Measurements from ENCODE around the gene IDH3G. TPM values are rescaled to one million over a fixed set of nuclear protein-coding genes. Genes with fewer than 3 reads are reported as not detected.

IDH3G gene
- total RNA-seq, 1 experiment from 2014 or later: 46.5 TPM

- H3K27me3 ChIP-seq (ENCODE audit: low read length): no peaks in the 10 kb centered on the region
- H3K9me2 ChIP-seq (replicated peaks; ENCODE audit: insufficient read depth, low read length): no peaks in the 10 kb centered on the region
- no peaks in the 10 kb centered on the region; the same call in 1 of the 2 replicates for H3K36me3 ChIP-seq (ENCODE audit: insufficient read depth, low read length)
- no peak overlapping the region for H3K9ac ChIP-seq (ENCODE audit: low read length)
- no peaks in the 10 kb centered on the region for H4K20me1 ChIP-seq (ENCODE audit: insufficient read depth, low read depth, low read length)
- no peak for DNase-seq
- H3K79me2 ChIP-seq (ENCODE audit: low read length): no peaks in the 10 kb centered on the region
- peaks cover 4% of the 10 kb centered on the region for H3K4me1 ChIP-seq (ENCODE audit: low read length)
- no peak overlapping the region for H3K4me2 ChIP-seq (ENCODE audit: low read depth, low read length, poor library complexity, severe bottlenecking)
- H3K9me3 ChIP-seq (ENCODE audit: low read length): no peaks in the 10 kb centered on the region
- H3K4me3 ChIP-seq (ENCODE audit: low read length): no peak overlapping the region
- no peak overlapping the region for H2AFZ ChIP-seq (ENCODE audit: low read length)
- H3K27ac ChIP-seq (ENCODE audit: low read length): no peak overlapping the region
Measured at GRCh38 chrX:153800746-153801145, 6.6 kb upstream of the IDH3G start.

- Histone ChIP-seq H3K9me3 (ENCODE audit: low read length) (no peaks in the 10 kb centered on the region), H3K36me3 (ENCODE audit: insufficient read depth, low read length) (no peaks in the 10 kb centered on the region; the same call in 1 of the 2 replicates), H3K27me3 (ENCODE audit: low read length) (no peaks in the 10 kb centered on the region), H3K4me3 (ENCODE audit: low read length) (no peak overlapping the region), H3K9ac (ENCODE audit: low read length) (no peak overlapping the region), H3K79me2 (ENCODE audit: low read length) (peaks cover 4% of the 10 kb centered on the region), H3K4me1 (ENCODE audit: low read length) (peaks cover 9% of the 10 kb centered on the region), H4K20me1 (ENCODE audit: insufficient read depth, low read depth, low read length) (peaks cover 5% of the 10 kb centered on the region; the same call in 1 of the 2 replicates), H2AFZ (ENCODE audit: low read length) (no peak overlapping the region), H3K4me2 (ENCODE audit: low read depth, low read length, poor library complexity, severe bottlenecking) (no peak overlapping the region), H3K9me2 (replicated peaks; ENCODE audit: insufficient read depth, low read length) (no peaks in the 10 kb centered on the region), H3K27ac (ENCODE audit: low read length) (no peak overlapping the region)
- DNase-seq: no peak
Measured at GRCh38 chrX:153800177-153800722, 6.1 kb upstream of the IDH3G start.

GRCh38 chrX:153799326-153799725, 5.2 kb upstream of the IDH3G start:
- peaks cover 6% of the 10 kb centered on the region; the same call in 1 of the 2 replicates for H4K20me1 ChIP-seq (ENCODE audit: insufficient read depth, low read depth, low read length)
- H3K4me3 ChIP-seq (ENCODE audit: low read length): no peak overlapping the region
- peaks cover 12% of the 10 kb centered on the region for H3K79me2 ChIP-seq (ENCODE audit: low read length)
- H3K4me1 ChIP-seq (ENCODE audit: low read length): peaks cover 9% of the 10 kb centered on the region
- H3K9ac ChIP-seq (ENCODE audit: low read length): no peak overlapping the region
- H3K4me2 ChIP-seq (ENCODE audit: low read depth, low read length, poor library complexity, severe bottlenecking): no peak overlapping the region
- H3K27me3 ChIP-seq (ENCODE audit: low read length): no peaks in the 10 kb centered on the region
- H3K36me3 ChIP-seq (ENCODE audit: insufficient read depth, low read length): no peaks in the 10 kb centered on the region; the same call in 1 of the 2 replicates
- no peaks in the 10 kb centered on the region for H3K9me3 ChIP-seq (ENCODE audit: low read length)
- H2AFZ ChIP-seq (ENCODE audit: low read length): no peak overlapping the region
- H3K27ac ChIP-seq (ENCODE audit: low read length): no peak overlapping the region
- DNase-seq: no peak
- H3K9me2 ChIP-seq (replicated peaks; ENCODE audit: insufficient read depth, low read length): no peaks in the 10 kb centered on the region

GRCh38 chrX:153797415-153798015, 3.3 kb upstream of the IDH3G start:
- H3K27me3 ChIP-seq (ENCODE audit: low read length): no peaks in the 10 kb centered on the region
- H3K27ac ChIP-seq (ENCODE audit: low read length): no peak overlapping the region
- H4K20me1 ChIP-seq (ENCODE audit: insufficient read depth, low read depth, low read length): peaks cover 6% of the 10 kb centered on the region; the same call in 1 of the 2 replicates
- H3K4me1 ChIP-seq (ENCODE audit: low read length): peaks cover 16% of the 10 kb centered on the region
- no peaks in the 10 kb centered on the region for H3K9me2 ChIP-seq (replicated peaks; ENCODE audit: insufficient read depth, low read length)
- H3K4me3 ChIP-seq (ENCODE audit: low read length): no peak overlapping the region
- peaks cover 25% of the 10 kb centered on the region for H3K79me2 ChIP-seq (ENCODE audit: low read length)
- no peak overlapping the region for H3K9ac ChIP-seq (ENCODE audit: low read length)
- no peak overlapping the region for H3K4me2 ChIP-seq (ENCODE audit: low read depth, low read length, poor library complexity, severe bottlenecking)
- no peaks in the 10 kb centered on the region; the same call in 1 of the 2 replicates for H3K36me3 ChIP-seq (ENCODE audit: insufficient read depth, low read length)
- H3K9me3 ChIP-seq (ENCODE audit: low read length): no peaks in the 10 kb centered on the region
- no peak for DNase-seq
- H2AFZ ChIP-seq (ENCODE audit: low read length): no peak overlapping the region

GRCh38 chrX:153794897-153795816, 982 bp upstream of the IDH3G start:
- Histone ChIP-seq H3K9me2 (replicated peaks; ENCODE audit: insufficient read depth, low read length) (no peaks in the 10 kb centered on the region), H3K4me1 (ENCODE audit: low read length) (peaks cover 17% of the 10 kb centered on the region), H3K79me2 (ENCODE audit: low read length) (peaks cover 35% of the 10 kb centered on the region), H3K9ac (ENCODE audit: low read length) (peak overlapping the region; percentile 96), H3K27me3 (ENCODE audit: low read length) (no peaks in the 10 kb centered on the region), H3K27ac (ENCODE audit: low read length) (peak overlapping the region; percentile 49; the same call in 1 of the 2 replicates), H3K4me2 (ENCODE audit: low read depth, low read length, poor library complexity, severe bottlenecking) (peak overlapping the region; percentile 82), H3K4me3 (ENCODE audit: low read length) (peak overlapping the region; percentile 80), H3K36me3 (ENCODE audit: insufficient read depth, low read length) (no peaks in the 10 kb centered on the region; the same call in 1 of the 2 replicates), H2AFZ (ENCODE audit: low read length) (no peak overlapping the region), H4K20me1 (ENCODE audit: insufficient read depth, low read depth, low read length) (peaks cover 10% of the 10 kb centered on the region; the same call in 1 of the 2 replicates), H3K9me3 (ENCODE audit: low read length) (no peaks in the 10 kb centered on the region)
- peak; percentile 57 for DNase-seq

- Histone ChIP-seq H3K27ac (ENCODE audit: low read length) (peak overlapping the region; percentile 69; the same call in 1 of the 2 replicates), H3K27me3 (ENCODE audit: low read length) (no peaks in the 10 kb centered on the region), H3K4me1 (ENCODE audit: low read length) (peaks cover 17% of the 10 kb centered on the region), H3K4me2 (ENCODE audit: low read depth, low read length, poor library complexity, severe bottlenecking) (peak overlapping the region; percentile 74), H3K9me2 (replicated peaks; ENCODE audit: insufficient read depth, low read length) (no peaks in the 10 kb centered on the region), H3K79me2 (ENCODE audit: low read length) (peaks cover 35% of the 10 kb centered on the region), H4K20me1 (ENCODE audit: insufficient read depth, low read depth, low read length) (peaks cover 10% of the 10 kb centered on the region; the same call in 1 of the 2 replicates), H3K4me3 (ENCODE audit: low read length) (peak overlapping the region; percentile 80), H3K9me3 (ENCODE audit: low read length) (no peaks in the 10 kb centered on the region), H3K36me3 (ENCODE audit: insufficient read depth, low read length) (no peaks in the 10 kb centered on the region; the same call in 1 of the 2 replicates), H3K9ac (ENCODE audit: low read length) (peak overlapping the region; percentile 81), H2AFZ (ENCODE audit: low read length) (no peak overlapping the region)
- peak; percentile 70 for DNase-seq
Measured at GRCh38 chrX:153793291-153793690, 884 bp downstream of the IDH3G start.

- Histone ChIP-seq H3K27ac (ENCODE audit: low read length) (no peak overlapping the region), H3K4me3 (ENCODE audit: low read length) (peak overlapping the region; percentile 80; the same call in 1 of the 2 replicates), H4K20me1 (ENCODE audit: insufficient read depth, low read depth, low read length) (peaks cover 10% of the 10 kb centered on the region; the same call in 1 of the 2 replicates), H3K9ac (ENCODE audit: low read length) (peak overlapping the region; percentile 81), H3K36me3 (ENCODE audit: insufficient read depth, low read length) (no peaks in the 10 kb centered on the region; the same call in 1 of the 2 replicates), H3K4me1 (ENCODE audit: low read length) (peaks cover 17% of the 10 kb centered on the region), H3K9me3 (ENCODE audit: low read length) (no peaks in the 10 kb centered on the region), H3K79me2 (ENCODE audit: low read length) (peaks cover 35% of the 10 kb centered on the region), H2AFZ (ENCODE audit: low read length) (no peak overlapping the region), H3K27me3 (ENCODE audit: low read length) (no peaks in the 10 kb centered on the region), H3K4me2 (ENCODE audit: low read depth, low read length, poor library complexity, severe bottlenecking) (peak overlapping the region; percentile 74), H3K9me2 (replicated peaks; ENCODE audit: insufficient read depth, low read length) (no peaks in the 10 kb centered on the region)
- no peak for DNase-seq
Measured at GRCh38 chrX:153792368-153792767, 1.8 kb downstream of the IDH3G start.

Measured in Karpas-422 (cell line).